HG02943 (cell line): ENCODE results near the gene RAB26.

ENCODE experiments used
- ATAC-seq: cut with Tn5 transposase; IDR thresholded peaks from one replicate; pipeline ENCODE4 v1.9.1; 2021; ENCODE audit warnings: mild to moderate bottlenecking, low read depth, moderate library complexity; ENCODE audit not compliant: unreplicated experiment

RAB26 gene

DNA sequence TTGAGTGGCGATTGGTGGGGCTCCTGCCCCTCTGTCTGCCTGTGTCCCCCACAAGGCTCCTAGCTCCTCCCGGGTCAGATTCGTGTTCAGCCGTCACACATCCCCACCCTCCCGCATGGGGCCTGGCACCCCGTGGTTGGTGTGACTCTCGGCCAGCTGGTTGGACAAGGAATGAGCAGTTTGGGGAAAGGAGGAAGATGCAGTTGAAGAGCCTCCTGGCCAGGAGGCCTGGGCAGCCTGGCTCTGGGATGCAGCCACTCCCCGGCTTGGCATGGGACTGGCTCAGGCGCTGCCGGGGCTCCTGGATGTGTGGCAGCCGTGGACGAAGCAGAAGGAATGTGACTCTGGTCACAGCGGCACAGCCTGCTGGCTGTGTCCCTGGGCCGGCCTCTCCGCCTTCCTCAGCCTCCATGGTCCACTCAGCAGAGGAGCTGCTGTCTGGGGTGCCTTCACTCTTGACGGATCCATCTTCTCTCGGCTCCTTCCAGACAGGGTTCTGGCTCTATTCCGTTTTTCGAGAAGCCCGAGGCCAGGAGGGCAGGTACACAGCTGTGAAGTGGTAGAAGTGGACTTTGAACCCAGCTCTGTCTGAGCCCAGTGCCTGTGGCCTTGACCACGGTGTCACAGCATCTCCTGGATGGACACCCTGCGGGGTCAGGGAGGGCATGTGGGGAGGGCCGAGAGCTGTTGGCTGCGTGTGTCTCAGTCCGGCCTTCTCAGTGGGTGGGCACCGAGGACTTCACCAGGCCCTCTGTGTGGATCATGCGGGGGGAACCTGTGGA is 9.2 kb downstream of the RAB26 start:
- no peak for ATAC-seq

DNA sequence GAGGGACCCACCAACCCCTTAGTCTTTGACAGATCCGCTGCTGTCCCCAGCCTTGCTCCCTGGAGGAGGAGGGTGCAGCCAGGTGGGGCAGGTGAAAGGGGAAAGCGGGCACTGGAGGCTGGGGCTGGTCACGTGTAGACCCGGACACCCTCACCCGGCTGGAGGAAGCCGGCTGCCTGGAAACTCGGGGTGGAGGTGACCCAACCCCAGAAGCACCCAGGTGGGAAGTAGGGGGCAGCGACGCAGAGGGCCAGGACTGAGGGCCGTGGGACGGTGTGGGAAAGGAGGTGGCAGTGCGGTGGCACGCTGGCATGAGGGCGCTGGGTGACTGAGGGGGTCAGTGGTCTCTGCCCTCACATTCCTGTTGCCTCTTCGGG is 9.8 kb downstream of the RAB26 start:
- ATAC-seq, result no peak

DNA sequence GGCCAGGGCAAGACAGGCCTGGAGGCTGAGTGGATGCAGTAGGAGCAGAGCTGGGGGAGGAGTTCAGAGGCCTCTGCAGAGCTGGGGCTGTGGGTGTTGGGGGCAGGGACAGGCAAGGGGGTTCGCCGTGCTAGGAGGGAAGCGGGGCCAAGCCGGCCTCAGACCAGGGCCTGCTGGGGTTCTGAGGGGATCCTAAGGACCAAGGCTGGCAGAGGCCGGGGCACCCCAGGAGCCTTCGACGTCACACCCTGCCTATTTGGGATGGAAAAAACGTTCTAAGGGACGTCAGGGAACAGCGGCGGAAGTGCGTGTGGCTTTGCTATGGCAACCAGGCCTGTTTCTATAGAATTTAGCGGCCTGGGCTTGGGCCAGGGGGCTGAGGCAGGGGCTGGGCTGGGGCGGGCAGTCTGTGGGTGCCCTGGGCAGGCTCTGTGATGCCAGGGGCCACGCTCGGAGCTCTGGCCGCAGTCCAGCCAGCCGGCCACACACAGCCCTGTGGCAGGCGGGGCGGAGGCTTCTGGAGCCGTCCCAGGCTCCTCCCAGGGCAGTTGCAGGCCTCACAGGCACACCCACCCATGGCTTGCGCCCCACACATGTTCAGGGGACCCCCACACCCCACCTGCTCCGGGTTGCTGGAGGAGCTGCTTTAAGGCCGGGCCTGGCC is 10.9 kb downstream of the RAB26 start:
- ATAC-seq, result no peak

DNA sequence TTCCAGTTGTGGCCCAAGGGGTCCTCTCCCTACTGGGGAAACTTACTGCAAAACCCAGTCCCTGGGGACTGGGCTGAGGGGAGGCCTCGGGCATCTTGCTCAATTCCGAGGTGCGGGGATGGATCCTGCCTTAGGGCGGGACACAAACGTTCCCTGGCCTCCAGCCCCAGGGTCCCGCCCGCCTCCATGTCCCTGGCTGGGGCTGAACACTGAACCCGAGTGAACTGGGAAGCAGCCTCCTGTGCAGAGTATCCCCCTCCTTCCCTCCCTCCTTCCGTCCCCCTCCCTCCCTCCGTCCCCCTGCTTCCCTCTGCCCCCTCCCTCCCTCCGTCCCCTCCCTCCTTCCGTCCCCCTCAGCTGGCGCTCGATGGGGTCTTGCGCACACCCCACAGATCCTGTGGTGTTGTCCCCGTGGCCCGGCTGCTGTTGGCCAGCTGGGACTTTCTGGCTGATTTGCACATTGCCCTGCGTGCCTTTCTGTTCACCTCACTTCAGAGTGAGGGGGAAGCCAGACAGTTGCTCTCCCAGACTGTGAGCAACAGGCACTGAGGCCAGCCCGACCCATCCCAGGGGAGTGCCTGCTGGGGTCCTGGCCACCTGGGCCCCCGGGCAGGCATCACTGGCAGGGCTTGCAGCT is 12.6 kb downstream of the RAB26 start:
- no peak for ATAC-seq

DNA sequence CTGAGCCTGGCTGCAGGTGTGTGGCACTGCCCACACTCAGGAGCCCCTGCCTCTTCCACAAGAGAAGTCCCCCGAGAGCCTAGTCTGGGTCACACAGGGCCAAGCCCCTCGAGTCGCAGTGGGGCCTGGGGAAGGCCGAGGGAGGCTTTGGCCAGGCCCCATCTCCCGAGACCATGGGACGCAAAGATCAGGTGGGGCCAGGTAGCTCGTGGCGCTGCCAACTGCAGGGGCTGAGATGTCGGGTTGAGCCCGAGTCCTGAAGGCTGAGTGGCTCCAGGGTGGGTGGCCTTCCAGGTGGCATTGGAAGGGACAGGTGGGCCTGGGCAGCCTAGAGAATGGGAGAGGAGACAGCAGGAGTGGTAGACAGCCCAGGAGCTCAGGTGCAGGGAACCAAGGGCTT is 13.5 kb downstream of the RAB26 start:
- no peak for ATAC-seq

DNA sequence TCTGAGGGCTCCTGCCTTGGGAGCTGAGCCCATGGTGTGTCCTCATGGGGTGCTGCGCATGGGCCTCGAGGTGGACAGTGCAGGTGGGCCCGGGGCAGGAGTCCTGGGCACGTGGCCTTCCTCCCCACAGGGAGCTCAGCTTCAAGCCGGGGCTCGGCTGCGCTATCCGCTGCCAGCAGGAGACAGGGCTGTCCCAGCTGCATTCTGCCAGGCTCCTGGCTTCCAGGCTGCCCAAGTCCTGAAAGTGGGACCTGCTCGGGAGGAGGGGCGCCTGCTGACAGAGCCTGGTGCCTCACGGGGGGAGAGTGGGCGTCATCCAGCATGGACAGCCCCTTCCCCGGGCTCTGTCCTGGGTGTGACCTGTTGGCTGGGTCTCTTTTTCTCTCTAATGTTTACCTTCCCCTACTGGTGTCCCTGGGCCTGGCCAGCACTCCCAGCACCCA is 14.3 kb downstream of the RAB26 start:
- ATAC-seq, result no peak

GRCh38 chr16:2163211-2163881 is 14.9 kb downstream of the RAB26 start:
- no peak for ATAC-seq

- ATAC-seq, result no peak
These were observed 17.4 kb downstream of the RAB26 start for GRCh38 chr16:2165861-2166260.

DNA sequence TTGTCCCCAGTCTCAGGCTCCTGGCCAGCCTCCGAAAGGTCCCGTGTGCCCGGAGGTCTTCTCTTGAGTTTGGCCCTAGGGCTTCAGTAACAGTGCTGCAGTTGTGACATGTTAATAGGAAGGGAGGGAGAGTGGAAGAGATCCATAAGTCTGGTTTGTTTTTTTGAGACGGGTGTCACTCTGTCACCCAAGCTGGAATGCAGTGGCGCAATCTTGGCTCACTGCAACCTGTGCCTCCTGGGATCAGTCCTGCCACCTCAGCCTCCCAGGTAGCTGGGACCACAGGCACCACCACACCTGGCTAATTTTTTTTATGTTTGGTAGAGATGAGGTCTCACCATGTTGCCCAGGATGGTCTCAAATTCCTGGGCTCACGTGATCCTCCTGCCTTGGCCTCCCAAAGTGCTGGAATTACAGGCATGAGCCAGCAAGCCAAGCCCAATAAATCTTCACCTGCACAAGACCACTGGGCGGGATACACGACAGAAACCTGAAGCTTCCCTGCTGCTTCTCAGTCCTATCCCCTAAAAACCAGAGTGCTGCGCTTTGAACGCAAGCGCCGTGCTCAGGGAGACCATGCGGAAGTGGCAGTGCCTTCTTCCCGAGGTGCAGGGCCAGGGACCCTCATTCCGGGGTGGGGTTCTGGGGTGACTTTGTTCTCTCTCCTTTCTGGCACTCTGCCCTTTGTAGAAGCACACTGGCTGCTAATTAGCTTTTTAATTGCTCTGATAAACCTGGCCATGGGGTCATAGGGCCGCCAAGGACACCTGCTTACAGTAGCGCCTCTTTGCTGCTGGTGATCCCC is 18.0 kb downstream of the RAB26 start:
- ATAC-seq, result no peak

DNA sequence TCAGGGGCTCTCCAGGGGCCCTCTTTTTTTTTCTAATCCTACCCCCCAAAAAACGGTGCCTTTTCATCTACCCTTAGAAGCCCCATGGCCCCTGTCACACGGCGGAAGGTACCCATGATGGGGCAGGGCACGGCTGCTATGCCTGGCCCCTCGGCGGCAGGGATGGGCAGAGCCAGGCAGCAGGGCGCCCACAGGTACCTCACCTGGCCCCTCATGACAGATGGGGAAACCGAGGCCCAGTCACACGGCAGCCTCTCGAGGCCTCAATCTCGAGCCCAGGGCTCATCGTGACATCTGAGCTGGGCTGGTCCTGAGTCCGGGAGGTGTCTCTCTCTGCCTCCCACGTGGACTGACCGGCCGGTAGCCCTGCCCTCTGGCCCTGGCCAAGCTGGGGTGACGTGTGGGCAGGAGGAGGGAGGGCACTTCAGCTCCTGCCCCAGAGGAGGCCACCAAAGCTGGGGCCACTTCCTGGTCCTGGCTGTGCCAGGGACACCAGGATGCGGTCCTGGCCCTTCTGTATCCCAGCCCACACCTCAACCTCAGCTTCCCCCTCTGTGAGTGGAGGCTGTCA is 18.7 kb downstream of the RAB26 start:
- ATAC-seq, result no peak

DNA sequence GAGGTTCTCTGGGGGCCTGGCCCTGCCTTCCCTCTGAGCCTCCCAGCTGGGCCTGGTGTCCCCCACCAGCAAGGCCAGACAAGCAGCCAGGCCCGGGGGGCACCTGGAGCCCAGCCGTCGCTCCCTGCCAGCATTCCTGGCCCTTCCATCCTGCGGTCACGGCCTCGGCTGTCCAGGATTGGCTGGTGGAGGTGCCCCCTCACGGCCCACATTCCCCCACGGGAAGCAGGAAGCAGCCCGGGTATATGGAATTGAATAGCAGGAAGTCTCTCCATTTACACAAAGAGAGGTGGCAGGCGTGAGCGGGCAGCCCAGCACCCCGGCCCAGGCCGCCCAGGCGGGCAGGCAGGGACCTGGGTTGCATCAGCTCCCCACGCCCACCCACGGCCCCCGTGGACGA is 21.7 kb downstream of the RAB26 start:
- ATAC-seq, result no peak

DNA sequence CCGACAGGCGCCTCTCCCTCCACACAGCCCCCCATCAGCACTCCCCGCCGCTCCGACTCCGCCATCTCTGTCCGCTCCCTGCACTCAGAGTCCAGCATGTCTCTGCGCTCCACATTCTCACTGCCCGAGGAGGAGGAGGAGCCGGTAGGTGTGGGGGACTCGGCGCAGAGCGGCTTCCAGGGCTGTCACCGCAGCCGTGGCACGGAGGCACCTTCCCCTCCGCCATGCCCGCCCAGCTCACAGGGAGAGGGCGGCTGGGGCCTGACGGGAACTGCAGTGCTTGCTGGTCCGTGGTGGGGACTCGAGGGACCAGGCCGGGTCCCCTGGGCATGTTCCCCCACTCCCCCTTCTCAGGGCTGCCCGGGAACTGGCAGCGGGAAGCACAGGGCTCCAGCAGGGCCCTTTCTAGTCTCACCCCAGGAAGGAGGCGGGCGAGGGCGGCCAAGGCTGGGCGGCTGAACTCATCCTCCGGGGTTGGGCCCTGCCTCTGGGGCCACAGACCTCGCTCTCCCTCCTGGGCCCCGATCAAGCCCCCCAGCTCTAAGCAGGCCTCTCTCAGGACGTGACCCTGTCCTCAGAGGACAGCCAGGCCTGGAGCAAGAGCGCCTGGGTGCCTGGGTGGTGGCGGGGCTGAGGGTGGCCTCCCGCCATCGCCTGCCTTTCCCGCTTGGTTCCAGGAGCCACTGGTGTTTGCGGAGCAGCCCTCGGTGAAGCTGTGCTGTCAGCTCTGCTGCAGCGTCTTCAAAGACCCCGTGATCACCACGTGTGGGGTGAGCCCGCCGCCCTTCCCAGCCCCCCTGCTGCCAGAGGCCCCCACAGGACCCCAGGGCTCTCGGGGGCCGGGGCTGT is 22.4 kb downstream of the RAB26 start:
- no peak for ATAC-seq

DNA sequence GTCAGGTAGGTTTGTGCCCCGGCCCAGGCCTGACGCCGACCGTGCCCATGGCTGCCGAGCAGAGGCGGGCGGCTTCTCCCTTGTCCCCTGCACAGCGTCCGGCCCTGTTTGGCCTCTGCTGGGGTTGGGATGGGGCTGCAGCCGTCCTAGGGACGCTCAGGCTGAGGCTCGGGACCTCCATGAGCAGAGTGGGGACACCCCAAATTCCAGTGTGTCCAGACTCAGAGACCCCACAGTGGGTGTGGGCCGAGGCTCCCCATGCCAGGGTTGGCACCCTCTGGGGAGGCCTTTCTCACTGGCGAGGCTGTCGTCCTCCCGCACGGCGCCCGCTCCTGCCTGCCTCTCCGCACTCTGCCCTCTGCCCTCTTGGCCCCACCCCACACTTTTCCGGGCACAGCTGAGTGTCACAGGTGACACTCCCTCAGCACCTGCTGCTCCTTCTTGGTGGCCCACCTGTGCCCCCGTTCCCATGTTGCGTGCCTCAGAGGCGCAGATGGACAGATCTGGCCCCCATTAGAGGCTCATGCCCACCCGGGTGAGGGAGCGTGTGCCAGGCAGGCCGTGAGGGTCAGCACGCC is 23.3 kb downstream of the RAB26 start:
- no peak for ATAC-seq

DNA sequence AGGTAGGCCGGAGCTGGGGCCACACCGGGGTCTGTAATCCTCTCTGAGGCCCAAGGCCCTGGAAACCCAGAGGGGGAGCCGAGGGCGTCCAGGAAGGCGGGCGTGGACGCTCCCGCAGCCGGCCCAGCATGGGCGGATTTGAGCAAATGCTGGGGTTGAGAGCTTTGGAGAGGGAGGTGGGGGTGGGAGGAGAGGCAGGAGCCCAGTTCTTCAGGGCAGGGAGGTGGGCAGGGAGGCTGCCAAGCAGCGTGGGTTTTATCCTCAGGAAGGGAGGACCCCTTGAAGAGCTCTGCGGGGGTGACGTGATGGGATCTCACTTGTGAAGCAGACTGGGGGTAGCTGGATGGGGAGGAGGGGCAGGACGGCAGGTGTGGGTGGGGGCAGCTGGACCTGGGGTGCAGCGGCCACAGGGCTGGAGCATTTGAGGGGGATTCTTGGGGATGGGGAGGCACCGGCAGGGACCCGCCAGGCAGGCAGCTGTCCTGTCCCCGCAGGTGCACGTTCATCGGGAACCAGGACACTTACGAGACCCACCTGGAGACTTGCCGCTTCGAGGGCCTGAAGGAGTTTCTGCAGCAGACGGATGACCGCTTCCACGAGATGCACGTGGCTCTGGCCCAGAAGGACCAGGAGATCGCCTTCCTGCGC is 24.4 kb downstream of the RAB26 start:
- ATAC-seq, result no peak

DNA sequence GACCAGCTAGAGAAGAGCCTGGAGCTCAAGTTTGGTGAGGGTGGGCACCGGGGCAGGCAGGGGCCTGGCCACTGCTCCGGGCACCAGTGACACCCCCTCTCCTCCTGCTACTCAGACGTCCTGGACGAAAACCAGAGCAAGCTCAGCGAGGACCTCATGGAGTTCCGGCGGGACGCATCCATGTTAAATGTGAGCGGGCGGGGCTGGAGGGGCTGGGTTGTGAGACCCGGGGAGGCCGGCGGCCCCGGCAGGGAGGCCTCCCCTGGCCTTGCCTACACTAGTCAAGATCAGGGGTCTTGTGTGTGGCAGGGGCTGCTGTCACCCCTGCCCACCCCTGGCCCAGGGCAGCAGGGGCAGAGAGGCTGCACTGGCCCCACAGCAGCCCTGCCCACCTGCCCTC is 24.9 kb downstream of the RAB26 start:
- no peak for ATAC-seq

DNA sequence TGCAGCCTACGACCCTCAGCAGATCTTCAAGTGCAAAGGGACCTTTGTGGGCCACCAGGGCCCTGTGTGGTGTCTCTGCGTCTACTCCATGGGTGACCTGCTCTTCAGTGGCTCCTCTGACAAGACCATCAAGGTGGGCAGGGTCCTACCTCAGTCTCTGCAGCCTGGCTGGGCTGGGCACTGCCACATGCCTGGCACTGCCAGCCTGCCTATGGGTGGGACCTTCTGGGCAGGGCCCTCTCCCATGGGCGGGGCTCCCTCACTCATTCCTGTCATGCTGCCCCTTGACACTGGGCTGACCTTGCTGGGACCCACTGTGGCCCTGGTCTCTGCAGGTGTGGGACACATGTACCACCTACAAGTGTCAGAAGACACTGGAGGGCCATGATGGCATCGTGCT is 25.5 kb downstream of the RAB26 start:
- no peak for ATAC-seq

DNA sequence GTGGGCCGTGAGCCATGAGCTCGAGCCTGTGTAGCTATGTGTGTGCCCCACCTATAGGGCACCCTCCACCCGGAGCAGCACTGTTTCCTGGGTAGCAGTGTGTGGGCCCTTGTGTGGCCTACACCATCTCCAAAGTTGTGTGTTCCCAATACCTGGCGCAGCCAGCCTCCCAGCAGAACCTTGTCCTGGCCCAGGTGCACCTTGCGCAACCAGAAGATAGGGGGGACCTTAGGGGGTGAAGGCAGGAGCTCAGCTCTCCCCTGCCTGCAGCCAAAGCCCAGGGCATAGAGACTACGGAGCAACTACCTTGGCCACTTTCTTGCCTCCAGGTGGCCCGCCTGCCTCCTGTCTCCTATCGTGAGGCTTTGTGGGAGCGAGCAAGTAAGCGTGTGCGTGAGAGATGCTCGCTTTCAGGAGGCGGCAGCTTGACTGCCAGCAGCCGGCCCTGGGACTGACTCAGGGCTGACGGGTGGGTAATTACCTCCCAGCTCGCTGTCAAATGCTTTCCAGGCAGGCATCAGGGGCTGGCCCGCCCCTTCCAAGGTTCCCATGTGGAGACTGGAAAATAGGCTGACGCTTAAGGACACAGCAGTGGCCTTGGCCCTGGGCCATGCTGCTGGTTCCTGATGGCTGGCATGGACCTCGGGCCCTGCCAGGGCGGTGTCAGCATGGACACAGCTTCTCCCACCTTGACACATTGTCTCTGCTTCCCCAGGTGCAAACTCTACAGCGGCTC is 26.1 kb downstream of the RAB26 start:
- no peak for ATAC-seq

DNA sequence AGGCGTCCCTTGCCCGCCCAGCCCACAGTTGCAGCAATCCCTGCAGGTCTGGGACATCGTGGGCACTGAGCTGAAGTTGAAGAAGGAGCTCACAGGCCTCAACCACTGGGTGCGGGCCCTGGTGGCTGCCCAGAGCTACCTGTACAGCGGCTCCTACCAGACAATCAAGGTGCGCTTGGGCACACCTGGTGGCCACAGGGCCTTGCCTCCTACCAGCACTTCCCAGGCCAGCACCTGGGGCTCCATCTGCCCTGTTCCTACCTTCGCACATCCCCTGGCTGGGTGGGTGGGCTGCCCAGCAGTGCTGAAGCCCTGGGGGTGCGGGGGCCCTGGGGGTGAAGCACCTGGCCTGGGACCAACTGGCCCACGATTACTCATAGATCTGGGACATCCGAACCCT is 27.0 kb downstream of the RAB26 start:
- no peak for ATAC-seq
